Activated naive CD4-positive, alpha-beta T cell treated with anti-CD3 and anti-CD28 coated beads, Interleukin-2, amount 10 ng/mL, durations not matched to agents 7 days and 5 days (primary cell): Measurements from ENCODE around the gene CRAMP1.

ENCODE experiments used
- CTCF ChIA-PET: fragments of 350-600 bp; sonication (Branson Sonifier 250); formaldehyde crosslinking; loops from one replicate; lab custom pipeline; 2021; ENCODE audit warnings: antibody characterized with exemption; lab: Charles Lee
- DNase-seq: peaks from one replicate; pipeline ENCODE4 v3.0.0-alpha.2; 2020
- H3K27ac Mint-ChIP-seq: one replicate; pipeline ENCODE4 v1.8.0; 2021; ENCODE audit warnings: mild to moderate bottlenecking, moderate library complexity, mixed read lengths
- H3K27me3 Mint-ChIP-seq: one replicate; pipeline ENCODE4 v1.8.0; 2021; ENCODE audit warnings: mild to moderate bottlenecking, mixed read lengths
- H3K36me3 Mint-ChIP-seq: one replicate; pipeline ENCODE4 v1.8.0; 2021; ENCODE audit warnings: mixed read lengths
- H3K4me1 Mint-ChIP-seq: one replicate; pipeline ENCODE4 v1.8.0; 2021; ENCODE audit warnings: mixed read lengths
- H3K4me3 Mint-ChIP-seq: one replicate; pipeline ENCODE4 v1.8.0; 2021; ENCODE audit warnings: mild to moderate bottlenecking, moderate library complexity, mixed read lengths
- H3K9me3 Mint-ChIP-seq: one replicate; pipeline ENCODE4 v1.8.0; 2021; ENCODE audit warnings: mixed read lengths

CRAMP1 gene

GRCh38 chr16:1667271-1667670 is 55.1 kb downstream of the CRAMP1 start:
- no peaks in the 10 kb centered on the region for H3K9me3 Mint-ChIP-seq
- H3K27me3 Mint-ChIP-seq: no peaks in the 10 kb centered on the region
- DNase-seq: no peak
- peaks cover 54% of the 10 kb centered on the region for H3K36me3 Mint-ChIP-seq
- H3K4me1 Mint-ChIP-seq: no peaks in the 10 kb centered on the region
- CTCF ChIA-PET: no interaction called here
- no peak overlapping the region for H3K4me3 Mint-ChIP-seq
- H3K27ac Mint-ChIP-seq: no peak overlapping the region

GRCh38 chr16:1667916-1668315 is 55.8 kb downstream of the CRAMP1 start:
- Mint-ChIP-seq H3K9me3 (no peaks in the 10 kb centered on the region), H3K4me1 (no peaks in the 10 kb centered on the region), H3K27me3 (no peaks in the 10 kb centered on the region), H3K36me3 (peaks cover 55% of the 10 kb centered on the region), H3K4me3 (no peak overlapping the region), H3K27ac (no peak overlapping the region)
- CTCF ChIA-PET: no interaction called here
- DNase-seq: no peak

GRCh38 chr16:1668612-1669319 is 56.6 kb downstream of the CRAMP1 start:
- no peak for DNase-seq
- H3K4me3 Mint-ChIP-seq: no peak overlapping the region
- H3K9me3 Mint-ChIP-seq: no peaks in the 10 kb centered on the region
- H3K4me1 Mint-ChIP-seq: no peaks in the 10 kb centered on the region
- no peak overlapping the region for H3K27ac Mint-ChIP-seq
- CTCF ChIA-PET: interaction anchor here (1.4 kb wide), 1 partner anchor 13 kb away, joined by 5 read pairs; no protein-coding TSS in a partner anchor
- H3K27me3 Mint-ChIP-seq: no peaks in the 10 kb centered on the region
- H3K36me3 Mint-ChIP-seq: peaks cover 58% of the 10 kb centered on the region

- Mint-ChIP-seq H3K4me3 (no peak overlapping the region), H3K9me3 (no peaks in the 10 kb centered on the region), H3K27ac (no peak overlapping the region), H3K4me1 (no peaks in the 10 kb centered on the region), H3K27me3 (no peaks in the 10 kb centered on the region), H3K36me3 (peaks cover 61% of the 10 kb centered on the region)
- CTCF ChIA-PET: interaction anchor here (1.4 kb wide), 1 partner anchor 14 kb away, joined by 5 read pairs; no protein-coding TSS in a partner anchor
- DNase-seq: no peak
These were observed 57.5 kb downstream of the CRAMP1 start for GRCh38 chr16:1669698-1670097.

- no peaks in the 10 kb centered on the region for H3K27me3 Mint-ChIP-seq
- CTCF ChIA-PET: no interaction called here
- H3K4me1 Mint-ChIP-seq: no peaks in the 10 kb centered on the region
- no peak overlapping the region for H3K27ac Mint-ChIP-seq
- H3K9me3 Mint-ChIP-seq: no peaks in the 10 kb centered on the region
- peaks cover 64% of the 10 kb centered on the region for H3K36me3 Mint-ChIP-seq
- no peak overlapping the region for H3K4me3 Mint-ChIP-seq
- DNase-seq: no peak
These were observed 58.2 kb downstream of the CRAMP1 start for GRCh38 chr16:1670371-1670770.

GRCh38 chr16:1670866-1671265 is 58.7 kb downstream of the CRAMP1 start:
- no peak overlapping the region for H3K4me3 Mint-ChIP-seq
- CTCF ChIA-PET: no interaction called here
- no peaks in the 10 kb centered on the region for H3K4me1 Mint-ChIP-seq
- H3K27me3 Mint-ChIP-seq: no peaks in the 10 kb centered on the region
- H3K27ac Mint-ChIP-seq: peak overlapping the region; percentile 7
- peaks cover 67% of the 10 kb centered on the region for H3K36me3 Mint-ChIP-seq
- no peaks in the 10 kb centered on the region for H3K9me3 Mint-ChIP-seq
- DNase-seq: no peak

- H3K4me1 Mint-ChIP-seq: peaks cover 10% of the 10 kb centered on the region
- CTCF ChIA-PET: no interaction called here
- no peaks in the 10 kb centered on the region for H3K27me3 Mint-ChIP-seq
- DNase-seq: no peak
- H3K36me3 Mint-ChIP-seq: peaks cover 55% of the 10 kb centered on the region
- no peaks in the 10 kb centered on the region for H3K9me3 Mint-ChIP-seq
- no peak overlapping the region for H3K4me3 Mint-ChIP-seq
- no peak overlapping the region for H3K27ac Mint-ChIP-seq
These were observed 61.4 kb downstream of the CRAMP1 start for GRCh38 chr16:1673424-1674151.

- DNase-seq: no peak
- Mint-ChIP-seq H3K36me3 (peaks cover 53% of the 10 kb centered on the region), H3K27me3 (no peaks in the 10 kb centered on the region), H3K4me3 (no peak overlapping the region), H3K9me3 (no peaks in the 10 kb centered on the region), H3K27ac (no peak overlapping the region), H3K4me1 (peaks cover 17% of the 10 kb centered on the region)
- CTCF ChIA-PET: no interaction called here
These were observed 62.1 kb downstream of the CRAMP1 start for GRCh38 chr16:1674306-1674705.

- no peaks in the 10 kb centered on the region for H3K9me3 Mint-ChIP-seq
- no peak overlapping the region for H3K27ac Mint-ChIP-seq
- peaks cover 47% of the 10 kb centered on the region for H3K36me3 Mint-ChIP-seq
- no peak overlapping the region for H3K4me3 Mint-ChIP-seq
- CTCF ChIA-PET: interaction anchor here (0.7 to 1.1 kb wide), 2 partner anchors 15 to 30 kb away, joined by 3 to 4 read pairs; no protein-coding TSS in a partner anchor
- peaks cover 24% of the 10 kb centered on the region for H3K4me1 Mint-ChIP-seq
- no peaks in the 10 kb centered on the region for H3K27me3 Mint-ChIP-seq
- no peak for DNase-seq
These were observed 62.8 kb downstream of the CRAMP1 start for GRCh38 chr16:1674751-1675664.

- Mint-ChIP-seq H3K36me3 (peaks cover 43% of the 10 kb centered on the region), H3K4me1 (peaks cover 39% of the 10 kb centered on the region), H3K27me3 (no peaks in the 10 kb centered on the region), H3K9me3 (no peaks in the 10 kb centered on the region), H3K27ac (no peak overlapping the region), H3K4me3 (no peak overlapping the region)
- CTCF ChIA-PET: interaction anchor here (1.1 to 1.5 kb wide), 2 partner anchors 11 to 29 kb away, joined by 4 read pairs; no protein-coding TSS in a partner anchor
- no peak for DNase-seq
These were observed 64.5 kb downstream of the CRAMP1 start for GRCh38 chr16:1676661-1677060.

GRCh38 chr16:1677339-1677738 is 65.2 kb downstream of the CRAMP1 start:
- peak; percentile 29 for DNase-seq
- Mint-ChIP-seq H3K9me3 (no peaks in the 10 kb centered on the region), H3K27me3 (no peaks in the 10 kb centered on the region), H3K36me3 (peaks cover 36% of the 10 kb centered on the region), H3K27ac (no peak overlapping the region), H3K4me3 (no peak overlapping the region), H3K4me1 (peaks cover 43% of the 10 kb centered on the region)
- CTCF ChIA-PET: interaction anchor here (1.5 kb wide), 2 partner anchors 11 to 29 kb away, joined by 4 to 5 read pairs; partner anchors contain the start of gene MAPK8IP3

GRCh38 chr16:1677942-1678499 is 65.9 kb downstream of the CRAMP1 start, which contains the start of gene JPT2:
Gene JPT2, plus strand, starts transcription at chr16:1678279. Its CDS starts 34 bp downstream, at chr16:1678313.
- H3K27me3 Mint-ChIP-seq: no peaks in the 10 kb centered on the region
- H3K4me3 Mint-ChIP-seq: peak within 1 kb of the TSS; percentile 93
- CTCF ChIA-PET: interaction anchor here (1.0 to 1.5 kb wide), 3 partner anchors 12 to 30 kb away, joined by 3 to 5 read pairs (median 4); partner anchors contain the start of gene MAPK8IP3
- DNase-seq: peak; percentile 98
- H3K36me3 Mint-ChIP-seq: peaks cover 32% of the 10 kb centered on the region
- peak within 1 kb of the TSS; percentile 84 for H3K27ac Mint-ChIP-seq
- H3K9me3 Mint-ChIP-seq: no peaks in the 10 kb centered on the region
- H3K4me1 Mint-ChIP-seq: peaks cover 43% of the 10 kb centered on the region

GRCh38 chr16:1678500-1679098 is 66.4 kb downstream of the CRAMP1 start:
- peak; percentile 66 for DNase-seq
- peak overlapping the region; percentile 93 for H3K4me3 Mint-ChIP-seq
- peaks cover 43% of the 10 kb centered on the region for H3K4me1 Mint-ChIP-seq
- H3K27me3 Mint-ChIP-seq: no peaks in the 10 kb centered on the region
- CTCF ChIA-PET: interaction anchor here (0.6 to 1.5 kb wide), 3 partner anchors 27 to 287 kb away, joined by 3 to 5 read pairs (median 3); partner anchors contain the start of gene MAPK8IP3
- H3K9me3 Mint-ChIP-seq: no peaks in the 10 kb centered on the region
- H3K27ac Mint-ChIP-seq: peak overlapping the region; percentile 84
- peaks cover 29% of the 10 kb centered on the region for H3K36me3 Mint-ChIP-seq
